Epithelial cell of proximal tubule (primary cell): ENCODE measurements around the gene SMAD3. TPM values are rescaled to one million over a fixed set of nuclear protein-coding genes. Genes with fewer than 3 reads are reported as not detected.
"Not testable (repeated sequence)": the region's sequence is repeated elsewhere in the genome, so short reads cannot be mapped to it uniquely, and the experiment has no call there.

Source experiments
- DNase-seq: peaks from one replicate; pipeline ENCODE4 v3.0.0-alpha.2; 2011; ENCODE audit warnings: low read depth
- H3K4me3 ChIP-seq: 2 replicates; pipeline ENCODE4 v1.5.1; 2011; ENCODE audit warnings: low read depth, mild to moderate bottlenecking, low read length
- CTCF ChIP-seq: conservative IDR thresholded peaks from 2 replicates; pipeline ENCODE4 v1.5.1; 2012; ENCODE audit warnings: low read depth, mild to moderate bottlenecking, low read length
- total RNA-seq: library from RNA; depleted of rRNA; stranded (reverse); fragments of >200 nt; gene quantifications from 2 replicates; pipeline ENCODE4 v1.2.3, GENCODE V29; 2015

Gene SMAD3
- 58.2 and 97.4 TPM in 2 replicates for total RNA-seq

GRCh38 chr15:67065531-67066005 lies at the start of gene SMAD3:
TSS of gene SMAD3 (plus strand) at chr15:67065602. CDS start at chr15:67066155, 553 bp downstream.
- no peak for DNase-seq
- TF ChIP-seq CTCF: no peak
- H3K4me3 ChIP-seq: peak within 1 kb of the TSS; percentile 91

DNA sequence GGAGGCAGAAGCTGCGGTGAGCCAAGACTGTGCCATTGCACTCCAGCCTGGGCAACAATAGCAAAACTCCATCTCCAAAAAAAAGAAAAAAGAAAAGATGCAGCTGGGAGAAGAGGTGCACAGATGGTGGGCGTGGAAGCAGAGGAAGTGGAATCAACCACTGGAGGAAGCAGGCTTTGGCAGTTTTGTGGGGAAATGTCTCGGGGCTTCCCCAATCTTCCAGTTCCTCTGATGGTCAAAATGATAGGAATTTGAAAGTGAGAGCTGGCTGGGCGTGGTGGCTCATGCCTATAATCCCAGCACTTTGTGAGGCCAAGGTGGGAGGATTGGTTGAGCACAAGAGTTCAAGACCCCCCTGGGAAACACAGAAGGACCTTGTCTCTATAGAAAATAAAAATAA lies 48.1 kb upstream of the SMAD3 start:
- no peak for DNase-seq
- no peak overlapping the region for H3K4me3 ChIP-seq
- TF ChIP-seq CTCF: no peak

DNA sequence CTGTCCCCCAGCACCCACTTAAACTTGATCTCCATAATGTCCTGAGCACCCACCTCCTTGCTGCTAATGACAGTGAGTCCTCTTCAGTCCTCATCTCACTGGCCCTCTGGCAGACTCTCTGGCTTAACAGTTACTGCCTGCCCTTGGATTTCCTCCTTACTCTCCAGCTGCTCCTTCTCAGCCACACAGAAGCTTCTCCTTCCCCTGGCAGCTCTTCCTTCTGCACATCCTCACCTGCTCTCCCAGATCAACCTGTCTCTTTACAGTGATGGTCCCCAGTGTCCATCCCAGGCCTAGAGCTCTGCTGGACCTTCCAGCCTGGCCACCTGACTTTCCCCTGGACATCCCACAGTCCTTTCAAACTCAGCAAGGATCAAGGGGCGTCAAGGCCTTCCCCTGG lies 47.4 kb upstream of the SMAD3 start:
- no peak for TF ChIP-seq CTCF
- H3K4me3 ChIP-seq: no peak overlapping the region
- no peak for DNase-seq

- no peak for DNase-seq
- no peak for TF ChIP-seq CTCF
- H3K4me3 ChIP-seq: no peak overlapping the region
Measured at GRCh38 chr15:67018441-67018840, 47.0 kb upstream of the SMAD3 start.

DNA sequence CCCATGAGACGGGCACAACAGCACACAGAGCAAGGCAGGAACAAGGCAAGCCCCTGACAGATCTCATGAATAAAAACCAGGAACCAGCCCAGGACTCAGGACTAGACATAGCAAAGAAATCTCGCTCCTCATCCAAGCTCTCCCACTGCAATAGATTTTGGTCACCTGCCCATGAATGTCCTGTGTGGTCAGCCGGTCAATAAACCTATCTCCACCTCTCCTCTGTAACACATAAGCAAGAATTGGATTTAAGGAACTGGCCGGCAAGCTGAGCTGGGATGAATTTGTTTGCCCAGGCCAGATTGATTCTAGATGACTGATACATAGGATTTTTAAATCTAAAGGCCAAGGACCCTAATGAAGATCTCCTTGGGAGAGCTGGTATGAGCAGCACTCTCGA lies 46.3 kb upstream of the SMAD3 start:
- no peak for TF ChIP-seq CTCF
- no peak overlapping the region for H3K4me3 ChIP-seq
- no peak for DNase-seq

GRCh38 chr15:67019884-67020520 lies 45.4 kb upstream of the SMAD3 start:
- H3K4me3 ChIP-seq: no peak overlapping the region
- TF ChIP-seq CTCF: no peak
- no peak for DNase-seq

- DNase-seq, H3K4me3 ChIP-seq: not testable (repeated sequence)
Measured at GRCh38 chr15:67020668-67021067, 44.7 kb upstream of the SMAD3 start.
